DND-41 (cell line): ENCODE measurements around the gene SYT5.

Source experiments
- EZH2 ChIP-seq: IDR thresholded peaks from 3 replicates; pipeline ENCODE4 v1.6.1; 2012; ENCODE audit warnings: borderline replicate concordance, low read depth, mild to moderate bottlenecking, moderate library complexity, low read length, inconsistent platforms; ENCODE audit not compliant: severe bottlenecking
- TF ChIP-seq, protein P1 (sequence below): IDR thresholded peaks from 2 replicates; pipeline ENCODE4 v1.5.1; 2012; ENCODE audit warnings: borderline replicate concordance, low read length, moderate library complexity, mild to moderate bottlenecking; ENCODE audit not compliant: poor library complexity, severe bottlenecking; ENCODE audit errors: extremely low read depth

DNA sequence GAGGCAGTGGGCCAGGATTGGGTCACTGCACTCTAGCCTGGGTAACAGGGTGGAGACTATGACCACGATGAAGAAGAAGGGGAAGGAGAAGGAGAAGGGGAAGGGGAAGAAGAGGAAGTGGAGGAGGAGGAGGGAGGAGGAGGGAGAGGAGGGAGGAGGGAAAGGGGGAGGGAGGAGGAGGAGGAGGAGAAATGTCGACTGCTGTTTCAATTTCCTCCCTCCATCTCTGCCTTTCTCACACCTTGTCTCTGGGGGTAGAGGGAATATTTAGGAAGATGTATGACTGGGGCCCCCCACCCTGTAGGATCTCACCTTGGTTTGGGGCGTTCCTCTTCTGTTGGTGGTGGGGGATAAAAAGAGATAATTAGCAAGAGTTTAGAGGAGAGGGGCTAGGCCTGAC is 34.9 kb downstream of the SYT5 start:
- TF ChIP-seq, protein P1, sequence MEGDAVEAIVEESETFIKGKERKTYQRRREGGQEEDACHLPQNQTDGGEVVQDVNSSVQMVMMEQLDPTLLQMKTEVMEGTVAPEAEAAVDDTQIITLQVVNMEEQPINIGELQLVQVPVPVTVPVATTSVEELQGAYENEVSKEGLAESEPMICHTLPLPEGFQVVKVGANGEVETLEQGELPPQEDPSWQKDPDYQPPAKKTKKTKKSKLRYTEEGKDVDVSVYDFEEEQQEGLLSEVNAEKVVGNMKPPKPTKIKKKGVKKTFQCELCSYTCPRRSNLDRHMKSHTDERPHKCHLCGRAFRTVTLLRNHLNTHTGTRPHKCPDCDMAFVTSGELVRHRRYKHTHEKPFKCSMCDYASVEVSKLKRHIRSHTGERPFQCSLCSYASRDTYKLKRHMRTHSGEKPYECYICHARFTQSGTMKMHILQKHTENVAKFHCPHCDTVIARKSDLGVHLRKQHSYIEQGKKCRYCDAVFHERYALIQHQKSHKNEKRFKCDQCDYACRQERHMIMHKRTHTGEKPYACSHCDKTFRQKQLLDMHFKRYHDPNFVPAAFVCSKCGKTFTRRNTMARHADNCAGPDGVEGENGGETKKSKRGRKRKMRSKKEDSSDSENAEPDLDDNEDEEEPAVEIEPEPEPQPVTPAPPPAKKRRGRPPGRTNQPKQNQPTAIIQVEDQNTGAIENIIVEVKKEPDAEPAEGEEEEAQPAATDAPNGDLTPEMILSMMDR, result no peak
- TF ChIP-seq EZH2, result no peak
